ENCODE data around the gene KCNA10. TPM values are rescaled to one million over a fixed set of nuclear protein-coding genes. Genes with fewer than 3 reads are reported as not detected.

Gene KCNA10
- total RNA-seq, 1 experiment from 2014 or later = not detected

DNA sequence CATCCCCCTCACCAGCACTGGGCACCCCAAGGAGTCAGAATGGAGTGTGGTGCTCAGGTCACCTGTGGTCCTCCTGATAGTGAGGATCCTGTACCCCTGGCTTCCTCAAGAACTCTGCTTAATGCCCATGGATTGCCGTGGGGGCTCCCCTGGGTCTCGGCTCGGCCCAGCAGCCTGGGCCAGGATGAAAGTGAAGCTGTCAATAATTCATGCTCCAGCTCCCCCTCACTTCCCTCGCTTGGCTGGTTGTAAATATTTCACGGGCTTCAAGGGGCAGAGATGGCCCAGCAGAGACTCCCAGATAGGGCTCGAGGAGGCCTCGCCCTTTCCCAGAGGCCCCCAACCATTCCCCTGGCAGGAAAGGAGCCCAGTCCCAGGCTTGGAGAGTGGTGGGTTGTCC lies 42.6 kb upstream of the KCNA10 start:
- no peak overlapping the region for H2BK5ac ChIP-seq (ENCODE audit: insufficient read length, low read length)
- no peak overlapping the region for H4K8ac ChIP-seq (replicated peaks; ENCODE audit: insufficient read length, low read depth, low read length)
- H3K4me1 Mint-ChIP-seq = peaks cover 10 to 11% of the 10 kb centered on the region in 2 experiments
- H3K14ac ChIP-seq (ENCODE audit: insufficient read depth, low read length) = no peak overlapping the region
- H4K20me1 ChIP-seq (ENCODE audit: control insufficient read depth, insufficient read depth, insufficient read length) = no peaks in the 10 kb centered on the region
- H3K4me2 ChIP-seq (ENCODE audit: insufficient read depth, insufficient read length, low read length) = no peak overlapping the region
- H3T11ph ChIP-seq (ENCODE audit: low read length) = no peak overlapping the region
- H3K4me1 ChIP-seq (ENCODE audit: insufficient read depth, low read length) = no peaks in the 10 kb centered on the region
- H4K91ac ChIP-seq (ENCODE audit: insufficient read length, low read depth, low read length) = no peak overlapping the region
- no peak overlapping the region for H3K27ac Mint-ChIP-seq
- no peaks in the 10 kb centered on the region for H3K9me3 ChIP-seq (ENCODE audit: control insufficient read depth, low read depth, low read length)
- H3K79me2 ChIP-seq (ENCODE audit: insufficient read depth, low read length) = no peaks in the 10 kb centered on the region
- H3K4ac ChIP-seq (ENCODE audit: low read depth, low read length) = no peak overlapping the region
- no peak overlapping the region for H2BK120ac ChIP-seq (ENCODE audit: low read depth, low read length, poor library complexity, severe bottlenecking)
- no peak overlapping the region for H4K5ac ChIP-seq (ENCODE audit: insufficient read length, low read depth, low read length)
- H2BK20ac ChIP-seq (ENCODE audit: low read depth, low read length, poor library complexity, severe bottlenecking) = no peak overlapping the region
- no CpG with 5 or more reads among the region's 7 CpGs for WGBS (ENCODE audit: extremely low coverage, insufficient read length, low lambda C conversion rate)
- no peak overlapping the region for H2BK12ac ChIP-seq (ENCODE audit: insufficient read length, low read depth, low read length)
- no peak overlapping the region for H3K18ac ChIP-seq (ENCODE audit: insufficient read length, low read depth, low read length)
- H3K23me2 ChIP-seq (ENCODE audit: insufficient read length, low read depth, low read length, poor library complexity, severe bottlenecking) = no peaks in the 10 kb centered on the region
- no peaks in the 10 kb centered on the region for H3K9me3 Mint-ChIP-seq
- no peak overlapping the region for H2AFZ ChIP-seq (ENCODE audit: low read length)
- H3K23ac ChIP-seq (ENCODE audit: insufficient read length, low read depth, low read length) = no peak overlapping the region
- peaks cover 95% of the 10 kb centered on the region for H3K27me3 Mint-ChIP-seq (ENCODE audit: low read depth)
- H3K27me3 ChIP-seq (ENCODE audit: insufficient read depth, low read length) = no peaks in the 10 kb centered on the region; the same call in 1 of the 2 replicates
- no peak overlapping the region for H2BK15ac ChIP-seq (ENCODE audit: low read depth, low read length)
- H3K27ac ChIP-seq (ENCODE audit: insufficient read length, low read depth, low read length) = no peak overlapping the region
- H3K4me3 Mint-ChIP-seq = no peak overlapping the region
- H3K36me3 Mint-ChIP-seq (ENCODE audit: insufficient read depth in 1 of 3, low read depth in 3 of 3) = no peaks in the 10 kb centered on the region
- DNase-seq = peak; percentile 8
- H2AK5ac ChIP-seq (ENCODE audit: insufficient read length, low read length) = no peak overlapping the region
- no peaks in the 10 kb centered on the region for H3K79me1 ChIP-seq (ENCODE audit: insufficient read depth, low read depth, low read length, poor library complexity, severe bottlenecking)
- H3K9ac ChIP-seq (ENCODE audit: extremely low read depth, insufficient read length, low read length) = no peak overlapping the region
- TF ChIP-seq CTCF (conservative IDR thresholded peaks at IDR 0.05) = no peak
- H3K56ac ChIP-seq (ENCODE audit: insufficient read length, low read depth, low read length) = no peak overlapping the region

Data from H9 (cell line).